Neuronal stem cell (in vitro differentiated cells): ENCODE measurements around the gene CT47C1.

Source experiments
- DNase-seq: peaks from one replicate; pipeline ENCODE4 v3.0.0-alpha.2; 2013; ENCODE audit warnings: low spot score
- H2AFZ ChIP-seq: one replicate; pipeline ENCODE4 v1.6.1; 2013; ENCODE audit warnings: mild to moderate bottlenecking, low read length, inconsistent platforms
- H2AK5ac ChIP-seq: 2 replicates; pipeline ENCODE4 v1.6.1; 2013; ENCODE audit warnings: low read depth, mild to moderate bottlenecking, inconsistent platforms, low read length, moderate library complexity, mixed read lengths
- H2BK120ac ChIP-seq: 2 replicates; pipeline ENCODE4 v1.6.1; 2013; ENCODE audit warnings: low read depth, mild to moderate bottlenecking, inconsistent platforms, low read length, moderate library complexity, mixed read lengths
- H2BK12ac ChIP-seq: one replicate; pipeline ENCODE4 v1.6.1; 2013; ENCODE audit warnings: low read length, inconsistent platforms
- H2BK15ac ChIP-seq: 2 replicates; pipeline ENCODE4 v1.6.1; 2013; ENCODE audit warnings: mild to moderate bottlenecking, low read length, inconsistent platforms, mixed read lengths
- H2BK5ac ChIP-seq: one replicate; pipeline ENCODE4 v1.6.1; 2013; ENCODE audit warnings: inconsistent platforms, mild to moderate bottlenecking, low read length, moderate library complexity
- H3K14ac ChIP-seq: one replicate; pipeline ENCODE4 v1.6.1; 2013; ENCODE audit warnings: low read length, inconsistent platforms
- H3K18ac ChIP-seq: 2 replicates; pipeline ENCODE4 v1.6.1; 2013; ENCODE audit warnings: low read length, inconsistent platforms
- H3K23ac ChIP-seq: 2 replicates; pipeline ENCODE4 v1.6.1; 2013; ENCODE audit warnings: low read depth, mild to moderate bottlenecking, mixed read lengths, low read length, inconsistent platforms; ENCODE audit not compliant: poor library complexity
- H3K27ac ChIP-seq: replicated peaks from 3 replicates; pipeline ENCODE4 v1.5.1; 2013; ENCODE audit warnings: low read length, inconsistent platforms
- H3K27me3 ChIP-seq, 3 experiments: 2 replicates each; pipeline ENCODE4 v1.6.1; 2013; ENCODE audit warnings: low read length in 3 of 3, mild to moderate bottlenecking in 2 of 3, inconsistent platforms in 1 of 3, low read depth in 1 of 3, mixed read lengths in 1 of 3, moderate library complexity in 1 of 3; ENCODE audit not compliant: control insufficient read depth in 3 of 3, insufficient read depth in 3 of 3
- H3K36me3 ChIP-seq, 2 donors: replicated peaks in 1 of 2; 2 replicates each; pipeline ENCODE4 v1.6.1; 2013; ENCODE audit warnings: low read length in 2 of 2; ENCODE audit not compliant: control insufficient read depth in 2 of 2, insufficient read depth in 2 of 2
- H3K4ac ChIP-seq: 2 replicates; pipeline ENCODE4 v1.6.1; 2013; ENCODE audit warnings: inconsistent platforms, mild to moderate bottlenecking, low read length, moderate library complexity
- H3K4me1 ChIP-seq, 2 donors: 1 replicate in 1 of 2; 2 replicates in 1 of 2; pipeline ENCODE4 v1.6.1; 2013; ENCODE audit warnings: low read length in 2 of 2, low read depth in 1 of 2; ENCODE audit not compliant: control insufficient read depth in 2 of 2, insufficient read depth in 1 of 2
- H3K4me2 ChIP-seq: one replicate; pipeline ENCODE4 v1.6.1; 2013; ENCODE audit warnings: mild to moderate bottlenecking, low read length, inconsistent platforms; ENCODE audit not compliant: insufficient read depth, poor library complexity, severe bottlenecking
- H3K4me3 ChIP-seq, 2 donors: 2 replicates each; pipeline ENCODE4 v1.5.1; 2013; ENCODE audit warnings: low read length in 2 of 2, mild to moderate bottlenecking in 2 of 2, inconsistent platforms in 1 of 2, moderate library complexity in 1 of 2
- H3K79me1 ChIP-seq: one replicate; pipeline ENCODE4 v1.6.1; 2013; ENCODE audit warnings: low read depth, mild to moderate bottlenecking, inconsistent platforms, low read length, moderate library complexity
- H3K9ac ChIP-seq: one replicate; pipeline ENCODE4 v1.6.1; 2013; ENCODE audit warnings: mild to moderate bottlenecking, low read depth, low read length, inconsistent platforms; ENCODE audit not compliant: poor library complexity
- H3K9me3 ChIP-seq, 2 donors: replicated peaks in 1 of 2; 2 replicates each; pipeline versions ENCODE3 to v1.6.1; 2013; ENCODE audit warnings: low read length in 2 of 2, mild to moderate bottlenecking in 2 of 2, inconsistent platforms in 1 of 2, low read depth in 1 of 2, mixed read lengths in 1 of 2, moderate library complexity in 1 of 2; ENCODE audit not compliant: control insufficient read depth in 2 of 2, insufficient read depth in 1 of 2
- H4K8ac ChIP-seq: one replicate; pipeline ENCODE4 v1.6.1; 2013; ENCODE audit warnings: low read depth, mild to moderate bottlenecking, inconsistent platforms, low read length, moderate library complexity
- H4K91ac ChIP-seq: one replicate; pipeline ENCODE4 v1.6.1; 2013; ENCODE audit warnings: low read length, low read depth, mild to moderate bottlenecking, inconsistent platforms; ENCODE audit not compliant: poor library complexity
- WGBS, 2 donors: extraction: QIAGEN DNeasy Blood & Tissue Kit; methylation state at CpG; one replicate each; pipeline ENCODE4 v1.1.7; 2013; ENCODE audit warnings: missing lambda C conversion rate in 2 of 2, mixed read lengths in 1 of 2; ENCODE audit not compliant: insufficient read length in 2 of 2, insufficient replicate concordance in 1 of 2; ENCODE audit errors: extremely low coverage in 2 of 2; 5-methylcytosine and 5-hydroxymethylcytosine counted together

The CT47C1 gene

DNA sequence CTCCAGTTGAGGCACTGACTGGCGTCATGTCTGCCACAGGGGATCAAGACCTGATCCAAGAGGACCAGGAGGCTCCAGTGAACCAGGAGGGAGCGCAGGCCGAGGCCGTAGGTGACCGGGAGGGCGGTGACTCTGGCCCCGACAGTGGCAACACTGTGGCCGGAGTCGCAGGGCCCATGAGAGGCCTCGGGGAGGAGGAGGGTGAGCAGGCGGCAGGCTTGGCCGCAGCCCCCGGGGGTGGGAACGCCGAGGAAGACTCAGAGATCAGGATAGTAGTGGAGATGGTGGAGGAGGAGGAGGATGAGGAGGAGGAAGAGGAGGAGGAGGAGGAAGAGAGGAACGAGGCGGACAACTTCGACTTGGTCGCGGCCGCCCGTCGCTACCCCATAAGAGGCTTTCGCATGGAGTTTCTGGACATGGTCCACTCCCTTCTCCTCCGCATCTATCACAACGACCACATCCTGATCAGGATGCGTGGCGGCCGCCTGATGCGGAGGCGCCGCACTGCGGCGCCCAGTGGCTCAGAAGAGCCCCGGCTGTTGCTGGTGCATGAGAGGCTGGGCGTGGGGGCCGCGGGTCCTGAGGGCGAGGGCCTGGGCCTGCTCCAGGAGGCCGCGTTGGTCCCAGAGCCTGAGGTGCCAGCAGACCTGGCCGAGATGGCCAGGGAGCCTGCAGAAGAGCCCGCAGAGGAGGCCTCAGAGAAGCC lies 560 bp downstream of the CT47C1 start:
- Histone ChIP-seq H4K8ac (no peak overlapping the region), H3K9me3 (no peaks in the 10 kb centered on the region), H3K18ac (no peak overlapping the region), H3K27ac (no peak overlapping the region), H3K9ac (no peak overlapping the region), H2BK12ac (peak overlapping the region; percentile 10), H2AK5ac (no peak overlapping the region), H2AFZ (no peak overlapping the region), H3K4me3 (no peak overlapping the region), H2BK15ac (no peak overlapping the region), H3K4ac (no peak overlapping the region), H3K23ac (no peak overlapping the region), H2BK120ac (no peak overlapping the region), H3K27me3 (peaks cover 0 to 16% (median 0%) of the 10 kb centered on the region in 3 experiments), H4K91ac (no peak overlapping the region), H3K4me2 (no peak overlapping the region), H3K36me3 (no peaks in the 10 kb centered on the region), H2BK5ac (no peak overlapping the region), H3K4me1 (no peaks in the 10 kb centered on the region), H3K14ac (no peak overlapping the region), H3K79me1 (no peaks in the 10 kb centered on the region)
- no peak for DNase-seq
- WGBS, 2 donors = no CpG with 5 or more reads among the region's 43 CpGs

DNA sequence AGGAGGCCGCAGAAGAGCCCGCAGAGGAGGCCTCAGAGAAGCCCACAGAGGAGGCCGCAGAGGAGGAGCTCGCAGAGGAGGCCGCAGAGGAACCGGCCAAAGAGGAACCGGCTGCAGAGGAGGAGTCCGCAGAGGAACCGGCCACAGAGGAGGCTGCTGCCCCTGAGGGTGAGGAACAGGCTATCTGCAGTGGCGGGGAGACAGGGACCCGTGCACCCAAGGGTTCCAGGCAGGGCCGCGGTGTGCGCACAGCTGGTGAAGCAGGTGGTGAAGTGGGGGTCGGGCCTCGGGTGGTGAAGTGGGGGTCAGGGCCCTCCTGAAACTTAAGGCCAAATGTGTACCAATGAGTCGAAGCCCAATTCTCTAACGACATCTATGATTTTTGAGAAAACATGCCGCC lies 1.1 kb downstream of the CT47C1 start:
- no peak overlapping the region for H4K8ac ChIP-seq
- no CpG with 5 or more reads among the region's 19 CpGs for WGBS, 2 donors
- no peak overlapping the region for H2AFZ ChIP-seq
- DNase-seq = no peak
- no peak overlapping the region for H2BK12ac ChIP-seq
- H2BK5ac ChIP-seq = no peak overlapping the region
- H3K9ac ChIP-seq = no peak overlapping the region
- no peak overlapping the region for H3K27ac ChIP-seq
- no peaks in the 10 kb centered on the region for H3K4me1 ChIP-seq
- H3K9me3 ChIP-seq = no peaks in the 10 kb centered on the region
- H4K91ac ChIP-seq = no peak overlapping the region
- H3K4me2 ChIP-seq = no peak overlapping the region
- no peak overlapping the region for H3K18ac ChIP-seq
- no peak overlapping the region for H3K23ac ChIP-seq
- H3K14ac ChIP-seq = no peak overlapping the region
- H3K79me1 ChIP-seq = no peaks in the 10 kb centered on the region
- no peak overlapping the region for H2AK5ac ChIP-seq
- H2BK120ac ChIP-seq = no peak overlapping the region
- no peak overlapping the region for H3K4me3 ChIP-seq
- H2BK15ac ChIP-seq = no peak overlapping the region
- H3K36me3 ChIP-seq = no peaks in the 10 kb centered on the region
- H3K27me3 ChIP-seq = peaks cover 0 to 19% (median 0%) of the 10 kb centered on the region in 3 experiments
- H3K4ac ChIP-seq = no peak overlapping the region

DNA sequence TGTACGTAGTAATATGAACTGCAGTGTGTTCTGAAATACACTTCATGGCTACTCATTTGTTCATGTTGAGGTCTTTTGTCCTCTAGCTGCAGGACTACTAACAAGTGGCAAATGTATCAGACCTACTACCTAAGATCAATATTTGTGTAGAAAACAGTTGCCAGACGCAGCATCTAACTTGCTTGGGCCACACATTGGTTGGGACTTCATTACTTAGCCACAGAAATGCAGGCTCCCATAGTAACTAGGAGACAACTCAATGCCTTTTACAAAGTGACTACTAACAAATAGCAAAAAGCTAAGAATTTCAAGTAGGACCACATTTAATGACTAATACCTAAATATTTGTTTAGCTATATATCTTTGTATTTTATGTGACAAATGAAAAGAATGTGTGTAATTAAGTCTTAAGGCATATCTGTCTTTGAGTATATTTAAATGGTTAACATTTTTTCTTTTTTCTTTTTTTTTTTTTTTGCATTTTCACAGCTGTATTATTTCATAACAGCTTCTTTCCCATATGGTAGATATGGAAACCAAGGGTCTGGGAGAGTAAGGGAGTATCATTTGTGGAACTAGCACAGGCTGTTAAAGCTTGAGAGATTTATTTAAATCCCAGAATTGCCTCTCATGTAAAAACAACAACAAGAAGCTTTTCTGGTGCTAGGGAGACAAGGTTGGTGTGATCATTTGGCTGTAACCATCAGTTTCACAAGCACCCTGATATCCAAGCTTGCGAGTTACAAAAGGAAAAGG lies 2.7 kb downstream of the CT47C1 start:
- Histone ChIP-seq H4K91ac (no peak overlapping the region), H3K79me1 (no peaks in the 10 kb centered on the region), H3K14ac (no peak overlapping the region), H3K18ac (no peak overlapping the region), H3K9ac (no peak overlapping the region), H2AK5ac (no peak overlapping the region), H3K4me3 (no peak overlapping the region), H2BK15ac (no peak overlapping the region), H3K27ac (no peak overlapping the region), H2BK12ac (no peak overlapping the region), H3K4me1 (no peaks in the 10 kb centered on the region), H3K36me3 (no peaks in the 10 kb centered on the region), H2AFZ (no peak overlapping the region), H3K27me3 (peaks cover 0 to 29% (median 0%) of the 10 kb centered on the region in 3 experiments), H2BK5ac (no peak overlapping the region), H3K4ac (no peak overlapping the region), H3K4me2 (no peak overlapping the region), H2BK120ac (no peak overlapping the region), H3K23ac (no peak overlapping the region), H4K8ac (no peak overlapping the region), H3K9me3 (no peaks in the 10 kb centered on the region)
- WGBS, 2 donors = no CpG with 5 or more reads among the region's 3 CpGs
- no peak for DNase-seq

DNA sequence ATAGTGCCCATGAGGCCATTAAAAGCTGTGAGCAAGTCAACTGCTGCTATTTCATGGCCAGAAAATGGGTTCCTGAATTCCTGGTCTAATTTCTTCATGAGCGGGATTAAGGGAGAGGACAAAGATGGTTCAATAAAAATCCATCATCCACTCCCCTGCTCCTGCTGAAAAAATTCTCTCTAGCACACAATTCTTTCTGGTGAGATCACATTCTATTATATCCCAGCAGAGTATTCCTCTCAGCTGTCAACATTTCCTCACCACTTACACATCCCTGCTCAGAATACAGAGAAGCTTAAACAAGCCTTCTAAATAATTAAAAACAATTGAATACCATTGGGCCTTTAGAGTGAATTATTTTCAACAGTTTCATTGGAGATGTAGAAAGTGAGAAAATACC lies 9.5 kb downstream of the CT47C1 start:
- Histone ChIP-seq H3K4me3 (no peak overlapping the region), H2BK5ac (no peak overlapping the region), H3K23ac (no peak overlapping the region), H2AK5ac (no peak overlapping the region), H2BK120ac (no peak overlapping the region), H4K91ac (no peak overlapping the region), H3K4me1 (no peaks in the 10 kb centered on the region), H3K18ac (no peak overlapping the region), H2BK15ac (no peak overlapping the region), H2AFZ (no peak overlapping the region), H3K4ac (no peak overlapping the region), H3K27ac (no peak overlapping the region), H4K8ac (no peak overlapping the region), H3K9me3 (no peaks in the 10 kb centered on the region), H2BK12ac (no peak overlapping the region), H3K27me3 (peaks cover 0 to 27% (median 0%) of the 10 kb centered on the region in 3 experiments), H3K4me2 (no peak overlapping the region), H3K14ac (no peak overlapping the region), H3K36me3 (no peaks in the 10 kb centered on the region), H3K9ac (no peak overlapping the region), H3K79me1 (no peaks in the 10 kb centered on the region)
- no peak for DNase-seq
- WGBS, 2 donors = no CpG with 5 or more reads among the region's 1 CpG
